Measurements from ENCODE around the gene PLXND1.
"Not testable (repeated sequence)": the region's sequence is repeated elsewhere in the genome, so short reads cannot be mapped to it uniquely, and the experiment has no call there.

PLXND1 gene

GRCh38 chr3:129606636-129607390 is at the start of gene PLXND1:
PLXND1 (minus strand) TSS chr3:129606676; CDS start chr3:129606639, 37 bp downstream.
- DNase-seq = peak; percentile 25 to 40

- DNase-seq = no peak
These were observed 48.8 kb upstream of the PLXND1 start for GRCh38 chr3:129655291-129655700.

- no peak for DNase-seq
These were observed 47.7 kb upstream of the PLXND1 start for GRCh38 chr3:129654131-129654530.

DNA sequence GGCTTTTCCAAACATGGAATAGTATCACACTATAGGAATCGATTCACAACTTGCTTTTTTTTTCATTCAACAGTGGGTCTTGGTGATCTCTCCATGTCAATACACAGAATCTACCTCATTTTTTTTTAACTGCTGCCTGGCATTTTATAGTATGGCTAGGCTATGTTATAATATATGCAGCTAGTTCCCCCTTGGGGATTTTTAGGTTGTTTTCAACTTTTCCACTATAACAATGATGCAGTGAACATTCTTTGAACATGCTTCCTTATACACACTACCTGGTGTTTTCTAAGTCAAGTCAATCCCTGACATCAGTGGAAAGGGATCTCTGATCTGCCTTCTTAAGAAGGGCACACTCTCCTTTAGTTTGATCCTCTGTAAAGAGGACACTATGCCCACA is 46.5 kb upstream of the PLXND1 start:
- no peak for DNase-seq

DNA sequence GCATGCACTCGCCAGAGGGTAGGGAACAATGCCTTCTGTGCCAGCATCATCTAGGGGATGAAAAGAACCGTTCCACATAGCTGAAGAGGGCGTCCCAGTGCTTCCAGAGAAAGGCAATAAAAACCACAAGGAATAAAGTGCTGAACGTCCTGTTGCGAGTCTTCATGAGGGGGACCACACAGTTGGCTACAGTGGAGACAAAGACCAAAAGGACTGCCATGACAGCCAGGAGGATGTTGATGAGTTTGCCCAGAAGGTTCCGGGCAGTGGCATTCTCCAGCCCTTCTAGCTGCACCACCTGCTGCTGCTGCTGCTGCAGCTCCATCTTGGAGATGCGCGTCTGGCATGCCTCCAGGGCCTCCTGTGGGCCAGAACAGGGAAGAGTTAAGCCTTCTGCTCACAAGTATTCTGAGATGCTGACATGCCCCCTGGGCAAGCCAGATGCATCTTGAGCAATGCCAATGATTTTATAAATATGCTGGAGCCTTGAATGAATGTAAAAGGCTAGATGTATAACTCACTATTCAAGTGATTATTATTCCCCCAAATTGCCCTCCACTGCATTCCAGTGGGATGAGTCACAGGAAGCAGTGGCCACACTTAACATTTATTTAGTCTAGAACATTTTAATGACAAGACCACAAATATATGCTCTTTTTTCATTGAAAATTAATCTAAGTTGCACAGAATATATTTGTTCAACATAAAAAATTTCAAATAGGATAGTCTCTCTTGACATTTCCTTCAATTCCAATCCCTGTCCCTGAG is 45.1 kb upstream of the PLXND1 start:
- DNase-seq = no peak

DNA sequence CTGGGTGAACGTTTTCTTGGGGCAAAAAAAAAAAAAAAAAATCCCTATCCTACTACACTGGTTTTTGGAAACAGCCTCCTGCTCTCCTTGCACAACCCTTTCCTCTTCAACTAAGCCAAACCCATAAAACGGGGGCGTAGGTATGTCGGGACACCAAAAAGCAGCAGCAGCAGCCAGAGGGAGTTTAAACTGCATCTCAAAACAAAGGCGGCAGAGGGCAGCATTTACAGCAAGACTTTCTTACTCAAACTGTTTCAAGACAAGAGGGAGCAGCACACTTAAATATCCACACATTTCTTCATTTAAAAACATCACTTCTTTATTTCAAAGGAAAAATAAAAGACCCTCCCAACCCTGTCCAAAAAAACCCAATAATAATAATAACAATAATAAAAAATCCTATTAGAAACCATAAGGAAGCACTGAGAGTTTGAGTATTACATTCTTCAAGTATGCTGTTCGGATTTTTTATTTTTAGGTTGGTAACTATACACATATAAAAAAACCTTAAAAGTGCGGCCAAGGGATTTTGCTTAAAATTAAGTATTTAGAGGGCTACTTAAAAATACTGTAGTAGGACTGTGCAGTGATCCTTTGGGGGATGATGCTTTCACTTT is 43.9 kb upstream of the PLXND1 start:
- peak; percentile 60 to 70 for DNase-seq

GRCh38 chr3:129648391-129648790 is 41.9 kb upstream of the PLXND1 start:
- DNase-seq = no peak

- no peak for DNase-seq
These were observed 38.8 kb upstream of the PLXND1 start for GRCh38 chr3:129645286-129645685.

- DNase-seq = no peak
These were observed 38.4 kb upstream of the PLXND1 start for GRCh38 chr3:129644836-129645235.

DNA sequence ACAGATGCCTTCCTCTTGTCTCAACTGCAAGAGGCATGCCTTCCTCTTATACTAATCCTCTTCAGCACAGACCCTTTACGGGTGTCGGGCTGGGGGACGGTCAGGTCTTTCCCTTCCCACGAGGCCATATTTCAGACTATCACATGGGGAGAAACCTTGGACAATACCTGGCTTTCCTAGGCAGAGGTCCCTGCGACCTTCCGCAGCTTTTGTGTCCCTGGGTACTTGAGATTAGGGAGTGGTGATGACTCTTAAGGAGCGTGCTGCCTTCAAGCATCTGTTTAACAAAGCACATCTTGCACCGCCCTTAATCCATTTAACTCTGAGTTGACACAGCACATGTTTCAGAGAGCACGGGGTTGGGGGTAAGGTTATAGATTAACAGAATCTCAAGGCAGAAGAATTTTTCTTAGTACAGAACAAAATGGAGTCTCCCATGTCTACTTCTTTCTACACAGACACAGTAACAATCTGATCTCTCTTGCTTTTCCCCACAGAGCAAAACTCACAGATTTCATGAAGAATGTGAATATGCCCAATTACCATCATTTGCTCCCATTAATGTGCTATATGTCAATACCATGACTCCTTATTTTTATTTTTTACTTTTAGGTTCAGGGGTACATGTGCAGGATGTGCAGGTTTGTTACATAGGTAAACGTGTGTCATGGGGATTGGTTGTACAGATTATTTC is 35.2 kb upstream of the PLXND1 start:
- not testable (repeated sequence) for DNase-seq

DNA sequence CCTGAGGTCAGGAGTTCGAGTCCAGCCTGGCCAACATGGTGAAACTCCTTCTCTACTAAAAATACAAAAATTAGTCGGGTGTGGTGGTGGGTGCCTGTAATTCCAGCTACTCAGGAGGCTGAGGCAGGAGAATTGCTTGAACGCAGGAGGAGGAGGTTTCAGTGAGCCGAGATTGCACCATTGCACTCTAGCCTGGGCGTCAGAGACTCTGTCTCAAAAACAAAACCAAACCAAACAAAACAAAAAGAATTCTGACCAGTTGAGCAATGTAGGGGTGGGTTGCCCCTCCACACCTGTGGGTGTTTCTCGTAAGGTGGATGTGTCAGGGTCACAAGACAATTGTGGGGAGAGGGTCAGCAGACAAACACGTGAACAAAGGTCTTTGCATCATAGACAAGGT is 34.5 kb upstream of the PLXND1 start:
- DNase-seq = not testable (repeated sequence)

DNA sequence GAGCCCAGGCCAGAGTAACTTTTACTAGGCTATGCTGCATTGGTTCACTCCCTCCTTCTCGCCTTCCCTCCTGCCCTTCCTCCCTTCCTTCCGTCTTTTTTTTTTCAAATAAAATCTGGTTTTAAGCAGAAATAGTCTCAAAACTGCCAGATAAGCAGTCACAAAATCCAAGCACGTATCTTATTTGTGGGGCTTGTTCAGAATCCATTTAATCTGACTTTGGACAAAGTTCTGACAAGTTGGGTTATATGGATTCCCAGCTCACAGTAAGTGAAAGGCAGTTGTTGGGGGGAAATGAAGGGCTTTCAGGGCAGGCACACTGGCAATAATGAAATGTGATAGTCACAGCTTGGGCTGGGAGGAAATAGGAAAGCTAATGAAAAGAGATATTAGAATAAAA is 32.0 kb upstream of the PLXND1 start:
- DNase-seq = no peak

- no peak for DNase-seq
These were observed 29.6 kb upstream of the PLXND1 start for GRCh38 chr3:129636082-129636481.

GRCh38 chr3:129635656-129636055 is 29.2 kb upstream of the PLXND1 start:
- no peak for DNase-seq

DNA sequence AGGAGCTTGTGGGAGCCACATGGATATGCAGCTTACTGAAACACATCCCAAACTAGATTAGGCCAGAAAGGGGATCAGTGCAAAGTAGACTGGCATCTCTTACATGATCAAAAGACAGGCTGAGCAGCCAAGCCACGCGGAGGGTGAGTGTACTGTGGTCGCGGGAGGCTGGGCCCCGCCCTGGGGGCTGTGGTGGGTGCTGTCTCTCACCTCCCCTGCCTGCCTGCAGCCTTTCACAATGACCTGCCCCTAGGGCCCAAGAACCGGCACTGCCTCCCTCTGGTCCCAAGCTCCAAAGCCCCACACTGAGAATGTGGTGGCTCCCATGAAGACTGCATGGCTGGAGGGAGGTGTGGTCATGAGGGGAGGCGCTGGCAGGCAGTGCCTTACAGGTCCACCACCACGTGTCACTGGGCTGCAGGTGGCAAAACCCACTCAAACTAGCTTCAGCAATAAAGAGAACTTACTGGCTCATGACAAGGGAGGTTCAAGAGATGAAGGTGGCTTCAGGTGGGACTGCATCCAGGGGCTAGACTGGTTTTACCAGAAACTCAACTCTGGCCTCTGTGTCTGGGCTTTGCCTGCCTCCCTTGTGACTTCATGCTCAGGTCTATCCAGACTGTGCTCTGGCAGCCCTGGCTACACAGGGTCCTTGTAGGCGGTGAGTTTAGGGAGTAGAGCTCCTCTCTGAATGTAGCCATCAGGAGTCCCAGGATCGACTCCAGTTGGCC is 27.4 kb upstream of the PLXND1 start:
- DNase-seq = no peak

GRCh38 chr3:129632977-129633376 is 26.5 kb upstream of the PLXND1 start:
- DNase-seq = no peak

GRCh38 chr3:129632556-129632955 is 26.1 kb upstream of the PLXND1 start:
- no peak for DNase-seq

DNA sequence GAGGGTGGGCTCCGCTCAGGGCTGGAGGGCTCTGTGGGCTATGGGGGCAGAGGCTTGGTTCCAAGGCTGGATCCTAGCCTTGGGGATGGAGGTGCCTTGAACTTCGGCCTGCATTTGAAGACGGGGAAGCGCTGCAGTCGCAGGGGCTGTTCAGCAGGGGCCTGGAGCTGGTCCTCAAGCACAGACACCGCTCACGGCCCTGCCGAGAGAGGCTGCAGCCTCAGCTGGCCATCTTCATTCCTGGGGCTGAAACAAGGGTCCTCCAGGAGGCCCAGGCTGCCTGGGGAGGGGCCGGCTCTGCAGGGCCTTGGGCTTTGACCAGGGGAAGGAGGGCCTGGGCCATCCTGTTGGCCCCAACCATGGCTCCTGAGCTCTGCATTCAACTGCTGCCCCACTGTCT is 25.6 kb upstream of the PLXND1 start:
- no peak for DNase-seq

GRCh38 chr3:129629011-129629410 is 22.5 kb upstream of the PLXND1 start:
- no peak for DNase-seq

- no peak for DNase-seq
These were observed 21.7 kb upstream of the PLXND1 start for GRCh38 chr3:129628169-129628522.

DNA sequence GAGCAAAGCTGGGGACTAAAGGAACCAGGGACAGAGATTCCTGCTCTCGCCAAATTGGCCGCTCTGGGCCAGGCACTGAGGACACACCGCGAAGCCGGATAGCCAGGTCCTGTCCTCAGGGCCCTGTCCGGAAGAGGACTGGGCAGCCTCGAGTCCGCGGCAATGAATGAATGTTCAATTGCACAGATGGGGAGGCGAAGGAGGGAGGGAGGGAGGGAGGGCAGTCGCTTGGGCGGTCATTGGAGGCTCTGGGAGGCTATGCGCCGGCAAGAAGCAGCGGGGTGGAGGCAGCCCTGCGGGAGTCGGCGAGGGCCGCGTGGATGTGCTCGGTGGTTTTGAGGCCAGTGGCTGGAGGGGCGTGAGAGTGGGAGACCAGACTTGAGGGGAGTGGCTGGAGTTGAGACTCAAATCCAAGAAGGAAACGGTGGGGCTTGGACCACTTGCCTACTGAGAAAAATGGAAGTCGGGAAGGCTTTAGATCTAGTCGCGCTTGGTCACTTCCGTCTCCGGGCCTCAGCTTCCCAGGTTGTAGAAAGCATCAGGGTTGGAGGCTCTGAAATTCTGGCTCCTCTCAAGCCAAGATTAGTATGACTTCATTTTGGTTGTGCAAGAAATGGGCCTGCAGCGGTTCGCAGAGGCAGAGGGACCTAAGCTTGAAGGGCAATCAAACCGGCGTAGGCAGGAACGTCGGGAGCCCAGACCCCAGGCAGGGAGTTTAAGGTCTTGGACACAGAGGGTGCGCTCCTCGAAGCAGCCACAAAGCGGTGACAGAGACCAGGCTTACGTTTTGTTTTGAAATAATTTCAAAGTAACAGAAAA is 21.1 kb upstream of the PLXND1 start:
- peak; percentile 64 to 71 for DNase-seq

All from activated CD4-positive, alpha-beta T cell treated with anti-CD3 and anti-CD28 coated beads, Interleukin-2, amount 50 U/mL, for 48 hours (primary cell).